HEK293 (cell line): ENCODE data around the gene TNFRSF11A.

Experiments used
- CTCF ChIP-seq: fragments of 450-650 bp; formaldehyde crosslinking; IDR thresholded peaks from 2 replicates; pipeline ENCODE4 v1.5.1; 2016; ENCODE audit warnings: missing biosample characterization, missing genetic modification characterization
- SALL2 ChIP-seq: fragments of 450-650 bp; formaldehyde crosslinking; IDR thresholded peaks from 2 replicates; pipeline ENCODE4 v1.5.0; 2017; ENCODE audit warnings: missing biosample characterization, mild to moderate bottlenecking, missing genetic modification characterization, borderline replicate concordance
- YY1 ChIP-seq: fragments of 450-650 bp; formaldehyde crosslinking; IDR thresholded peaks from 2 replicates; pipeline ENCODE4 v1.5.1; 2018; ENCODE audit warnings: missing biosample characterization, missing genetic modification characterization
- ZNF23 ChIP-seq: fragments of 450-650 bp; formaldehyde crosslinking; IDR thresholded peaks from 2 replicates; pipeline ENCODE4 v1.5.1; 2016; ENCODE audit warnings: missing biosample characterization, missing genetic modification characterization, borderline replicate concordance
- ZNF248 ChIP-seq: fragments of 450-650 bp; formaldehyde crosslinking; IDR thresholded peaks from 2 replicates; pipeline ENCODE4 v1.5.1; 2017; ENCODE audit warnings: missing biosample characterization, missing genetic modification characterization
- ZNF302 ChIP-seq: fragments of 450-650 bp; formaldehyde crosslinking; IDR thresholded peaks from 2 replicates; pipeline ENCODE4 v1.5.1; 2016; ENCODE audit warnings: missing biosample characterization, missing genetic modification characterization, low read depth
- ZNF354C ChIP-seq: fragments of 450-650 bp; formaldehyde crosslinking; IDR thresholded peaks from 2 replicates; pipeline ENCODE4 v1.5.1; 2016; ENCODE audit warnings: missing biosample characterization, missing genetic modification characterization, low read depth, borderline replicate concordance
- ZNF629 ChIP-seq: fragments of 450-650 bp; formaldehyde crosslinking; IDR thresholded peaks from 2 replicates; pipeline ENCODE4 v1.5.1; 2017; ENCODE audit warnings: missing biosample characterization, missing genetic modification characterization
- ZSCAN5A ChIP-seq: fragments of 450-650 bp; formaldehyde crosslinking; IDR thresholded peaks from 2 replicates; pipeline ENCODE4 v1.5.1; 2016; ENCODE audit warnings: missing biosample characterization, missing genetic modification characterization

- TF ChIP-seq ZSCAN5A: no peak
- no peak for TF ChIP-seq YY1 (tag by site-specific recombination)
- no peak for TF ChIP-seq CTCF (tag by site-specific recombination)
- TF ChIP-seq ZNF629 (tag by site-specific recombination): no peak
- TF ChIP-seq ZNF248 (tag by site-specific recombination): no peak
- TF ChIP-seq ZNF302: no peak
- TF ChIP-seq SALL2 (tag by site-specific recombination): no peak
- no peak for TF ChIP-seq ZNF23 (tag by site-specific recombination)
- TF ChIP-seq ZNF354C (tag by site-specific recombination): no peak
Observed at GRCh38 chr18:62330650-62331049, 5.5 kb downstream of the TNFRSF11A start.
